GM18519 (cell line): ENCODE data around the gene ABCC3.

Experiments
- ATAC-seq: cut with Tn5 transposase; IDR thresholded peaks from one replicate; pipeline ENCODE4 v1.9.1; 2021; ENCODE audit warnings: mild to moderate bottlenecking, moderate library complexity; ENCODE audit not compliant: unreplicated experiment, low FRiP score

The ABCC3 gene

GRCh38 chr17:50641357-50641756, 6.7 kb downstream of the ABCC3 start:
- ATAC-seq = no peak

- ATAC-seq = no peak
Observed at GRCh38 chr17:50642071-50642721, 7.5 kb downstream of the ABCC3 start.

GRCh38 chr17:50642722-50643656, 8.3 kb downstream of the ABCC3 start:
- ATAC-seq = no peak

- ATAC-seq = no peak
Observed at GRCh38 chr17:50645748-50646682, 11.3 kb downstream of the ABCC3 start.

- ATAC-seq = no peak
Observed at GRCh38 chr17:50647187-50647586, 12.5 kb downstream of the ABCC3 start.

GRCh38 chr17:50649042-50649908, 14.6 kb downstream of the ABCC3 start:
- ATAC-seq = no peak

GRCh38 chr17:50651661-50652060, 17.0 kb downstream of the ABCC3 start:
- no peak for ATAC-seq

GRCh38 chr17:50653738-50654137, 19.1 kb downstream of the ABCC3 start:
- no peak for ATAC-seq

- ATAC-seq = no peak
Observed at GRCh38 chr17:50656509-50656908, 21.8 kb downstream of the ABCC3 start.

GRCh38 chr17:50657054-50657453, 22.4 kb downstream of the ABCC3 start:
- no peak for ATAC-seq

- no peak for ATAC-seq
Observed at GRCh38 chr17:50657627-50658026, 22.9 kb downstream of the ABCC3 start.

- ATAC-seq = no peak
Observed at GRCh38 chr17:50658616-50659015, 23.9 kb downstream of the ABCC3 start.

- no peak for ATAC-seq
Observed at GRCh38 chr17:50659179-50659578, 24.5 kb downstream of the ABCC3 start.

GRCh38 chr17:50660042-50660886, 25.6 kb downstream of the ABCC3 start:
- ATAC-seq = no peak

GRCh38 chr17:50660887-50661345, 26.2 kb downstream of the ABCC3 start:
- ATAC-seq = no peak

- ATAC-seq = no peak
Observed at GRCh38 chr17:50661348-50661747, 26.7 kb downstream of the ABCC3 start.

- ATAC-seq = no peak
Observed at GRCh38 chr17:50661795-50662391, 27.2 kb downstream of the ABCC3 start.

GRCh38 chr17:50662632-50663225, 28.0 kb downstream of the ABCC3 start:
- no peak for ATAC-seq
